Panc1 (cell line): ENCODE data around the gene DPYSL3. TPM values are rescaled to one million over a fixed set of nuclear protein-coding genes. Genes with fewer than 3 reads are reported as not detected.

ENCODE experiments used
- ATAC-seq: fragments of 200-7000 bp; cut with Tn5 transposase; 2 replicates; pipeline ENCODE4 v1.9.1; 2020; ENCODE audit warnings: mild to moderate bottlenecking, moderate library complexity
- BruUV-seq: library from RNA; stranded (reverse); fragments of 400-500 nt; replicated peaks from 2 replicates; lab custom pipeline; 2021; lab: Mats Ljungman, UMichigan
- CTCF ChIA-PET: fragments of 300-600 bp; sonication (Branson Sonifier 250); formaldehyde crosslinking; loops from one replicate; lab custom pipeline; 2022; ENCODE audit warnings: antibody characterized with exemption; lab: Charles Lee
- POLR2A ChIA-PET: fragments of 300-600 bp; sonication (Branson Sonifier 250); formaldehyde crosslinking; loops from one replicate; lab custom pipeline; 2022; ENCODE audit warnings: antibody characterized with exemption; lab: Charles Lee
- DNase-seq: peaks from one replicate; pipeline ENCODE4 v3.0.0-alpha.2; 2010; ENCODE audit warnings: low read depth, low spot score
- H3K27ac ChIP-seq: 2 replicates; pipeline ENCODE4 v1.5.1; 2011; ENCODE audit warnings: mild to moderate bottlenecking, low read length, inconsistent platforms
- H3K27me3 ChIP-seq: fragments of 200-500 bp; sonication (Bioruptor generic); 2 replicates; pipeline ENCODE4 v1.6.0; 2014; ENCODE audit warnings: low read length, inconsistent platforms; ENCODE audit not compliant: control insufficient read depth, insufficient read depth
- H3K36me3 ChIP-seq: fragments of 200-500 bp; sonication (Bioruptor generic); 2 replicates; pipeline ENCODE4 v1.5.1; 2014; ENCODE audit warnings: inconsistent platforms, mild to moderate bottlenecking, low read length, moderate library complexity; ENCODE audit not compliant: control insufficient read depth, insufficient read depth
- H3K4me1 ChIP-seq: 2 replicates; pipeline ENCODE4 v1.5.1; 2011; ENCODE audit warnings: inconsistent platforms, mild to moderate bottlenecking, low read length, moderate library complexity; ENCODE audit not compliant: control insufficient read depth, insufficient read depth
- H3K4me3 ChIP-seq, 2 experiments: 2 replicates each; pipeline ENCODE4 v1.5.1; 2011 to 2012; ENCODE audit warnings: low read depth in 2 of 2, low read length in 2 of 2, mild to moderate bottlenecking in 2 of 2, inconsistent platforms in 1 of 2, moderate library complexity in 1 of 2
- H3K9me3 ChIP-seq: fragments of 200-500 bp; sonication (Bioruptor generic); 2 replicates; pipeline ENCODE4 v1.5.1; 2014; ENCODE audit warnings: low read depth, mild to moderate bottlenecking, inconsistent platforms, low read length, moderate library complexity; ENCODE audit not compliant: control insufficient read depth, insufficient read depth
- POLR2AphosphoS5 ChIP-seq: IDR thresholded peaks from 2 replicates; pipeline ENCODE4 v1.6.1; 2012; ENCODE audit warnings: mild to moderate bottlenecking, low read depth, low read length, moderate library complexity
- SIN3A ChIP-seq: IDR thresholded peaks from 2 replicates; pipeline ENCODE4 v1.6.1; 2012; ENCODE audit warnings: low read depth, mild to moderate bottlenecking, low read length, moderate library complexity, borderline replicate concordance; ENCODE audit not compliant: insufficient read depth
- TCF7L2 ChIP-seq: IDR thresholded peaks from 2 replicates; pipeline ENCODE4 v1.6.1; 2011; ENCODE audit warnings: mild to moderate bottlenecking, low read depth, low read length, inconsistent platforms
- in situ Hi-C: cut with HindIII; loops from 2 replicates; pipeline ENCODE4 v1.10.0; 2016; ENCODE audit warnings: low sequenced_read_pairs, low pct_unique_long_range_greater_than_20kb
- intact Hi-C: fragments of 100-400 bp; cut with micrococcal nuclease; formaldehyde crosslinking; loops from one replicate; pipeline ENCODE4 v1.10.0; 2022; ENCODE audit not compliant: unreplicated experiment
- total RNA-seq: library from RNA; stranded (reverse); gene quantifications from one replicate; pipeline ENCODE4 v1.2.1, GENCODE V29; 2021; ENCODE audit not compliant: unreplicated experiment
- TF ChIP-seq, protein P1 (sequence below), 2 experiments: IDR thresholded peaks; 2 replicates each; pipeline ENCODE4 v1.6.1; 2011 to 2012; ENCODE audit warnings: low read depth in 2 of 2, control low read depth in 1 of 2, low read length in 1 of 2, mild to moderate bottlenecking in 1 of 2, moderate library complexity in 1 of 2; ENCODE audit not compliant: insufficient read depth in 1 of 2
- TF ChIP-seq, protein P2 (sequence below): fragments of 450-650 bp; IDR thresholded peaks from 2 replicates; pipeline ENCODE4 v1.5.1; 2017; ENCODE audit warnings: mild to moderate bottlenecking

DPYSL3 gene
- total RNA-seq, 1 experiment from 2014 or later: 1.1 TPM

DNA sequence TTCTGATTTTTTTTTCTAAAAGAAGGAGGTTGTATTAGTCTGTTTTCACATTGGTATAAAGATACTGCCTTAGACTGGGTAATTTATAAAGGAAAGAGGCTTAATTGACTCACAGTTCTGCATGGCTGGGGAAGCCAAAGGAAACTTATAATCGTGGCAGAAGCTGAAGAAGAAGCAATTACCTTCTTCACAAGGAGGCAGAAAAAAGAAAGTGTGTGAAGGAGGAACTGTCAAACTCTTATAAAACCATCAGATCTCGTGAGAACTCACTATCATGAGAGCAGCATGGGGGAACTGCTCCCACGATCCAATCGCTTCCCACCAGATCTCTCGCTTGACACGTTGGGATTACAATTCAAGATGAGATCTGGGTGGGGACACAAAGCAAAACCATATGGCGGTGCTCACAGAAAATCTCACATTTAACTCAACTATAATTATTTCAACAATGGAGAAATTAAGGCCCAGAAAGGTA, 27.1 kb downstream of the DPYSL3 start:
- Histone ChIP-seq H3K4me1 (no peaks in the 10 kb centered on the region), H3K9me3 (no peaks in the 10 kb centered on the region), H3K4me3 (no peak overlapping the region), H3K27ac (no peak overlapping the region), H3K36me3 (no peaks in the 10 kb centered on the region), H3K27me3 (no peaks in the 10 kb centered on the region)
- in situ Hi-C loops: no loop called here
- ATAC-seq (no peak), DNase-seq (no peak)
- no TSS peak for BruUV-seq
- POLR2A ChIA-PET: no interaction called here
- intact Hi-C loops: no loop called here
- TF ChIP-seq SIN3A (no peak), TCF7L2 (no peak), POLR2AphosphoS5 (no peak)
- TF ChIP-seq, protein P1, sequence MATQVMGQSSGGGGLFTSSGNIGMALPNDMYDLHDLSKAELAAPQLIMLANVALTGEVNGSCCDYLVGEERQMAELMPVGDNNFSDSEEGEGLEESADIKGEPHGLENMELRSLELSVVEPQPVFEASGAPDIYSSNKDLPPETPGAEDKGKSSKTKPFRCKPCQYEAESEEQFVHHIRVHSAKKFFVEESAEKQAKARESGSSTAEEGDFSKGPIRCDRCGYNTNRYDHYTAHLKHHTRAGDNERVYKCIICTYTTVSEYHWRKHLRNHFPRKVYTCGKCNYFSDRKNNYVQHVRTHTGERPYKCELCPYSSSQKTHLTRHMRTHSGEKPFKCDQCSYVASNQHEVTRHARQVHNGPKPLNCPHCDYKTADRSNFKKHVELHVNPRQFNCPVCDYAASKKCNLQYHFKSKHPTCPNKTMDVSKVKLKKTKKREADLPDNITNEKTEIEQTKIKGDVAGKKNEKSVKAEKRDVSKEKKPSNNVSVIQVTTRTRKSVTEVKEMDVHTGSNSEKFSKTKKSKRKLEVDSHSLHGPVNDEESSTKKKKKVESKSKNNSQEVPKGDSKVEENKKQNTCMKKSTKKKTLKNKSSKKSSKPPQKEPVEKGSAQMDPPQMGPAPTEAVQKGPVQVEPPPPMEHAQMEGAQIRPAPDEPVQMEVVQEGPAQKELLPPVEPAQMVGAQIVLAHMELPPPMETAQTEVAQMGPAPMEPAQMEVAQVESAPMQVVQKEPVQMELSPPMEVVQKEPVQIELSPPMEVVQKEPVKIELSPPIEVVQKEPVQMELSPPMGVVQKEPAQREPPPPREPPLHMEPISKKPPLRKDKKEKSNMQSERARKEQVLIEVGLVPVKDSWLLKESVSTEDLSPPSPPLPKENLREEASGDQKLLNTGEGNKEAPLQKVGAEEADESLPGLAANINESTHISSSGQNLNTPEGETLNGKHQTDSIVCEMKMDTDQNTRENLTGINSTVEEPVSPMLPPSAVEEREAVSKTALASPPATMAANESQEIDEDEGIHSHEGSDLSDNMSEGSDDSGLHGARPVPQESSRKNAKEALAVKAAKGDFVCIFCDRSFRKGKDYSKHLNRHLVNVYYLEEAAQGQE (IDR thresholded peaks at IDR 0.05; ENCODE audit: insufficient read depth in 1 of 2, low read depth in 2 of 2, low read length in 1 of 2): no peak
- TF ChIP-seq, protein P2, sequence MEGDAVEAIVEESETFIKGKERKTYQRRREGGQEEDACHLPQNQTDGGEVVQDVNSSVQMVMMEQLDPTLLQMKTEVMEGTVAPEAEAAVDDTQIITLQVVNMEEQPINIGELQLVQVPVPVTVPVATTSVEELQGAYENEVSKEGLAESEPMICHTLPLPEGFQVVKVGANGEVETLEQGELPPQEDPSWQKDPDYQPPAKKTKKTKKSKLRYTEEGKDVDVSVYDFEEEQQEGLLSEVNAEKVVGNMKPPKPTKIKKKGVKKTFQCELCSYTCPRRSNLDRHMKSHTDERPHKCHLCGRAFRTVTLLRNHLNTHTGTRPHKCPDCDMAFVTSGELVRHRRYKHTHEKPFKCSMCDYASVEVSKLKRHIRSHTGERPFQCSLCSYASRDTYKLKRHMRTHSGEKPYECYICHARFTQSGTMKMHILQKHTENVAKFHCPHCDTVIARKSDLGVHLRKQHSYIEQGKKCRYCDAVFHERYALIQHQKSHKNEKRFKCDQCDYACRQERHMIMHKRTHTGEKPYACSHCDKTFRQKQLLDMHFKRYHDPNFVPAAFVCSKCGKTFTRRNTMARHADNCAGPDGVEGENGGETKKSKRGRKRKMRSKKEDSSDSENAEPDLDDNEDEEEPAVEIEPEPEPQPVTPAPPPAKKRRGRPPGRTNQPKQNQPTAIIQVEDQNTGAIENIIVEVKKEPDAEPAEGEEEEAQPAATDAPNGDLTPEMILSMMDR: no peak
- CTCF ChIA-PET: no interaction called here

DNA sequence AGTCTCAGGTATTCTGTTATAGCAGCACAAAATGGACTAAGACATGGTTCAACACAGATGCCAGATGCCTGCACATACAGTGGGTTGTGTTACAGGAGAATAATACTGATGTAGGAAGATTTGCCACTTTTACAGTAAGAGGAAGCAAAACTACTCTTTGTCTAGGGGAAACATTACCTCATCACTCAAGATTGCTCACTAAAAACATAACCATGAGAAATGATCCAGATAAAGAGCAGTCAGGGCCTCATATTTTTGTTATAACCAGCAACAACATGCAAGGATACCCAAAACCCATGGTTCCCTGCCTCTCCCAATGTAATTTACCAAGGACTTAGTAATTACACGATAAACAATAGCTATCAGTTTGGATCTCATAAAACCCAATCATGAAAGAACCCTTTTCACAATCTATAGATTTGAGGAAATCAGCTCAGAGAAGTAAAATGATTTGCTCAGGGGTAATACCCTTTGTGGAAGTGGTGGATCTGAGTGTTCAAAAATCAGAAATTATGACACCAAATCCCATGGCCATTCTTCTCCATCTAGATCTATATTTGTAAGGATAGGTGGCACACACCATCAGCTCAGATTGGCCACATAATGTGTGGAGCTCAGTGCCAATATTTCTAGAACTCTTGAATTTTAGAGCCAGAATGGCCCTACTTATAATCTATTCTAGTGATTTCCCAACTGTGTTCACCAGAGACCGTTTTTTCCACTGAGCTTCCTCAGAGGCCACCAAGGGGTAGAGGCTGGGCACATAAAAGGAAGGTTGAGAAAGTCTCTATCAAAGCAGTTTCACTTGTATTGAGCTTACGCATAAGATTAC, 27.8 kb downstream of the DPYSL3 start:
- no TSS peak for BruUV-seq
- intact Hi-C loops: no loop called here
- no peaks in the 10 kb centered on the region for H3K4me1 ChIP-seq

More for the DNA sequence above, 27.8 kb downstream of the DPYSL3 start:
- Histone ChIP-seq H3K9me3 (no peaks in the 10 kb centered on the region), H3K27me3 (no peaks in the 10 kb centered on the region), H3K36me3 (no peaks in the 10 kb centered on the region), H3K4me3 (no peak overlapping the region), H3K27ac (no peak overlapping the region)
- no peak for DNase-seq
- TF ChIP-seq, protein P1 (IDR thresholded peaks at IDR 0.05; ENCODE audit: insufficient read depth in 1 of 2, low read depth in 2 of 2, low read length in 1 of 2): no peak
- TF ChIP-seq, protein P2: no peak
- TF ChIP-seq TCF7L2: no peak
- TF ChIP-seq POLR2AphosphoS5: no peak
- no peak for TF ChIP-seq SIN3A
- in situ Hi-C loops: no loop called here
- ATAC-seq: no peak
- ChIA-PET POLR2A (no interaction called here), CTCF (no interaction called here)
